ENCODE results near the gene MINDY4. TPM values are rescaled to one million over a fixed set of nuclear protein-coding genes. Genes with fewer than 3 reads are reported as not detected.

Gene MINDY4
- total and polyA plus RNA-seq, 2 of the 13 experiments (the other 11 are each of a cell fraction or from before 2014, with no cell fraction given) = not detected

- no peak for TF ChIP-seq STAT6 (CRISPR knock-in tag; IDR thresholded peaks at IDR 0.05; ENCODE audit: borderline replicate concordance)
- TF ChIP-seq ZNF138 (CRISPR knock-in tag; IDR thresholded peaks at IDR 0.05; ENCODE audit: low read depth) = no peak
- TF ChIP-seq ZNF619 (CRISPR knock-in tag; IDR thresholded peaks at IDR 0.05) = no peak
- peak; percentile 44 for TF ChIP-seq ZNF687 (CRISPR knock-in tag; IDR thresholded peaks at IDR 0.05)
- TF ChIP-seq ELF4 (CRISPR knock-in tag; IDR thresholded peaks at IDR 0.05; ENCODE audit: borderline replicate concordance) = no peak
- TF ChIP-seq NAIF1 (CRISPR knock-in tag; IDR thresholded peaks at IDR 0.05; ENCODE audit: borderline replicate concordance) = no peak
- no peak for TF ChIP-seq MBNL3 (CRISPR knock-in tag; conservative IDR thresholded peaks at IDR 0.05)
- TF ChIP-seq GMEB1 (CRISPR knock-in tag; IDR thresholded peaks at IDR 0.05; ENCODE audit: borderline replicate concordance) = peak; percentile 29; the same call in 1 of the 2 replicates
- TF ChIP-seq ZNF709 (CRISPR knock-in tag; IDR thresholded peaks at IDR 0.05) = no peak
- no peak for TF ChIP-seq BCL6 (CRISPR knock-in tag; IDR thresholded peaks at IDR 0.05)
- TF ChIP-seq HDAC1 (CRISPR knock-in tag; IDR thresholded peaks at IDR 0.05) = no peak
- no peak for TF ChIP-seq HMGA1 (CRISPR knock-in tag; conservative IDR thresholded peaks at IDR 0.05)
- no peak for TF ChIP-seq MATR3 (CRISPR knock-in tag; IDR thresholded peaks at IDR 0.05)
- no peak for TF ChIP-seq ZNF615 (CRISPR knock-in tag; IDR thresholded peaks at IDR 0.05; ENCODE audit: borderline replicate concordance)
- TF ChIP-seq GABPA (IDR thresholded peaks at IDR 0.05; ENCODE audit: low read depth, low read length) = peak; percentile 57
- TF ChIP-seq GABPA (CRISPR knock-in tag; IDR thresholded peaks at IDR 0.05; ENCODE audit: low read depth) = peak; percentile 84
- no peak for TF ChIP-seq IRX3 (CRISPR knock-in tag; IDR thresholded peaks at IDR 0.05; ENCODE audit: borderline replicate concordance, low read depth)
- no peak for TF ChIP-seq E2F5 (CRISPR knock-in tag; conservative IDR thresholded peaks at IDR 0.05)
- TF ChIP-seq NONO (IDR thresholded peaks at IDR 0.05) = no peak
- TF ChIP-seq NONO (CRISPR knock-in tag; conservative IDR thresholded peaks at IDR 0.05) = no peak
Observed at GRCh38 chr7:30771174-30771879, at the start of gene MINDY4 (continued).

Measured in HepG2 (cell line).